Mesenchymal stem cell (in vitro differentiated cells and primary cell): ENCODE data around the gene CHST11.

Experiments
- DNase-seq: peaks from one replicate; pipeline ENCODE4 v3.0.0-alpha.2; 2013
- H2AFZ ChIP-seq: one replicate; pipeline ENCODE4 v1.6.1; 2013; ENCODE audit warnings: low read depth, mild to moderate bottlenecking, control low read depth, inconsistent platforms, low read length, moderate library complexity
- H2AK5ac ChIP-seq: 2 replicates; pipeline ENCODE4 v1.6.1; 2013; ENCODE audit warnings: low read length, moderate library complexity, mild to moderate bottlenecking, inconsistent platforms; ENCODE audit not compliant: severe bottlenecking
- H2BK120ac ChIP-seq: one replicate; pipeline ENCODE4 v1.6.1; 2013; ENCODE audit warnings: low read depth, mild to moderate bottlenecking, inconsistent platforms, low read length, moderate library complexity
- H2BK12ac ChIP-seq, 2 experiments: one replicate each; pipeline ENCODE4 v1.6.1; 2013; ENCODE audit warnings: inconsistent platforms in 2 of 2, low read length in 2 of 2, mild to moderate bottlenecking in 2 of 2, moderate library complexity in 2 of 2, control low read depth in 1 of 2
- H2BK15ac ChIP-seq: one replicate; pipeline ENCODE4 v1.6.1; 2013; ENCODE audit warnings: mild to moderate bottlenecking, low read depth, inconsistent platforms; ENCODE audit not compliant: poor library complexity, severe bottlenecking
- H2BK5ac ChIP-seq: 2 replicates; pipeline ENCODE4 v1.6.1; 2013; ENCODE audit warnings: low read depth, mild to moderate bottlenecking, low read length, control low read depth, inconsistent platforms; ENCODE audit not compliant: poor library complexity, severe bottlenecking
- H3K14ac ChIP-seq, 2 experiments: one replicate each; pipeline ENCODE4 v1.6.1; 2013; ENCODE audit warnings: inconsistent platforms in 2 of 2, low read length in 2 of 2, control low read depth in 1 of 2, mild to moderate bottlenecking in 1 of 2, moderate library complexity in 1 of 2
- H3K18ac ChIP-seq, 2 experiments: one replicate each; pipeline ENCODE4 v1.6.1; 2013; ENCODE audit warnings: inconsistent platforms in 2 of 2, low read length in 2 of 2, control low read depth in 1 of 2, low read depth in 1 of 2, mild to moderate bottlenecking in 1 of 2
- H3K23ac ChIP-seq, 2 experiments: one replicate each; pipeline ENCODE4 v1.6.1; 2013; ENCODE audit warnings: inconsistent platforms in 2 of 2, low read length in 2 of 2, mild to moderate bottlenecking in 2 of 2, moderate library complexity in 2 of 2, control low read depth in 1 of 2
- H3K27ac ChIP-seq: 2 replicates; pipeline ENCODE4 v1.5.1; 2013; ENCODE audit warnings: mild to moderate bottlenecking, moderate library complexity, low read length, control low read depth, inconsistent platforms; ENCODE audit not compliant: poor library complexity, severe bottlenecking
- H3K27me3 ChIP-seq, 2 experiments: 2 replicates each; pipeline versions ENCODE4 v1.6.1 to v1.7.0; 2013; ENCODE audit warnings: low read length in 2 of 2, mild to moderate bottlenecking in 2 of 2, moderate library complexity in 2 of 2, control low read depth in 1 of 2, inconsistent platforms in 1 of 2; ENCODE audit not compliant: control insufficient read depth in 1 of 2, insufficient read depth in 1 of 2
- H3K36me3 ChIP-seq, 2 experiments: 2 replicates each; pipeline versions ENCODE4 v1.6.1 to v1.7.0; 2013; ENCODE audit warnings: low read length in 2 of 2, control low read depth in 1 of 2, inconsistent platforms in 1 of 2, low read depth in 1 of 2, mild to moderate bottlenecking in 1 of 2; ENCODE audit not compliant: insufficient read depth in 2 of 2, control insufficient read depth in 1 of 2
- H3K4ac ChIP-seq, 2 experiments: one replicate each; pipeline ENCODE4 v1.6.1; 2013; ENCODE audit warnings: inconsistent platforms in 2 of 2, low read length in 2 of 2, mild to moderate bottlenecking in 2 of 2, moderate library complexity in 2 of 2, control low read depth in 1 of 2, low read depth in 1 of 2
- H3K4me1 ChIP-seq: 2 replicates; pipeline ENCODE4 v1.6.1; 2013; ENCODE audit warnings: low read depth, low read length, control low read depth; ENCODE audit not compliant: control insufficient read depth, insufficient read depth
- H3K4me2 ChIP-seq: 2 replicates; pipeline ENCODE4 v1.6.1; 2013; ENCODE audit warnings: low read length, mild to moderate bottlenecking, inconsistent platforms; ENCODE audit not compliant: poor library complexity, severe bottlenecking
- H3K4me3 ChIP-seq, 2 experiments: 2 replicates each; pipeline versions ENCODE4 v1.5.1 to v1.7.0; 2013; ENCODE audit warnings: low read length in 2 of 2, mild to moderate bottlenecking in 2 of 2, control low read depth in 1 of 2, low read depth in 1 of 2; ENCODE audit not compliant: insufficient read depth in 1 of 2
- H3K79me1 ChIP-seq: replicated peaks from 2 replicates; pipeline ENCODE4 v1.6.1; 2013; ENCODE audit warnings: mild to moderate bottlenecking, control low read depth, low read length, inconsistent platforms; ENCODE audit not compliant: poor library complexity, severe bottlenecking
- H3K9ac ChIP-seq: 2 replicates; pipeline ENCODE4 v1.7.0; 2013; ENCODE audit warnings: mild to moderate bottlenecking, low read length, moderate library complexity
- H3K9me3 ChIP-seq: 2 replicates; pipeline ENCODE4 v1.7.0; 2013; ENCODE audit warnings: mild to moderate bottlenecking, low read length; ENCODE audit not compliant: control insufficient read depth
- H4K8ac ChIP-seq: one replicate; pipeline ENCODE4 v1.6.1; 2013; ENCODE audit warnings: inconsistent platforms, mild to moderate bottlenecking, low read length, moderate library complexity
- H4K91ac ChIP-seq: one replicate; pipeline ENCODE4 v1.6.1; 2013; ENCODE audit warnings: mild to moderate bottlenecking, low read length, inconsistent platforms
- WGBS: methylation state at CpG from one replicate; pipeline ENCODE4 v1.1.7; 2013; ENCODE audit warnings: mixed read lengths; 5-methylcytosine and 5-hydroxymethylcytosine counted together

The CHST11 gene

GRCh38 chr12:104736307-104736706, 279.6 kb downstream of the CHST11 start:
- H2AFZ ChIP-seq = no peak overlapping the region
- H4K8ac ChIP-seq = no peak overlapping the region
- no peak overlapping the region for H2BK12ac ChIP-seq
- H3K9me3 ChIP-seq = no peaks in the 10 kb centered on the region
- H3K27me3 ChIP-seq = peaks cover 0 to 22% of the 10 kb centered on the region in 2 experiments
- no peak overlapping the region for H3K18ac ChIP-seq
- H3K27ac ChIP-seq = no peak overlapping the region
- peak overlapping the region; percentile 39 for H3K9ac ChIP-seq
- no peak overlapping the region for H3K23ac ChIP-seq
- H3K14ac ChIP-seq = no peak overlapping the region
- peaks cover 10% of the 10 kb centered on the region for H3K4me1 ChIP-seq
- H3K36me3 ChIP-seq = no peaks in the 10 kb centered on the region
- no peak overlapping the region for H4K91ac ChIP-seq
- no peak overlapping the region for H3K4ac ChIP-seq
- H3K4me2 ChIP-seq = no peak overlapping the region
- H3K4me3 ChIP-seq = peak overlapping the region in 1 of 2 experiments; percentile 16
- no peak overlapping the region for H2BK5ac ChIP-seq
- no peak overlapping the region for H2BK120ac ChIP-seq
- no peak overlapping the region for H2BK15ac ChIP-seq
- 82% methylated on average over 6 of the region's 6 CpGs for WGBS
- H2AK5ac ChIP-seq = no peak overlapping the region
- peak; percentile 16 for DNase-seq
- H3K79me1 ChIP-seq = no peaks in the 10 kb centered on the region

GRCh38 chr12:104737113-104737512, 280.4 kb downstream of the CHST11 start:
- Histone ChIP-seq H4K8ac (no peak overlapping the region), H2BK120ac (no peak overlapping the region), H3K27ac (no peak overlapping the region), H2AFZ (no peak overlapping the region), H3K4me1 (peaks cover 10% of the 10 kb centered on the region), H3K18ac (no peak overlapping the region), H2BK12ac (peak overlapping the region in 1 of 2 experiments; percentile 15), H3K79me1 (no peaks in the 10 kb centered on the region), H3K27me3 (peaks cover 0 to 17% of the 10 kb centered on the region in 2 experiments), H3K9me3 (no peaks in the 10 kb centered on the region), H2BK15ac (no peak overlapping the region), H3K9ac (no peak overlapping the region), H2AK5ac (no peak overlapping the region), H4K91ac (no peak overlapping the region), H3K4me2 (no peak overlapping the region), H3K36me3 (no peaks in the 10 kb centered on the region), H2BK5ac (no peak overlapping the region), H3K4ac (no peak overlapping the region), H3K4me3 (no peak overlapping the region), H3K14ac (no peak overlapping the region), H3K23ac (no peak overlapping the region)
- WGBS = 98% methylated on average over 7 of the region's 7 CpGs
- DNase-seq = no peak

- H3K9me3 ChIP-seq = no peaks in the 10 kb centered on the region
- peaks cover 10% of the 10 kb centered on the region for H3K4me1 ChIP-seq
- H2BK12ac ChIP-seq = no peak overlapping the region
- H3K18ac ChIP-seq = peak overlapping the region in 1 of 2 experiments; percentile 27
- H3K9ac ChIP-seq = no peak overlapping the region
- no peaks in the 10 kb centered on the region for H3K36me3 ChIP-seq
- no peak overlapping the region for H4K91ac ChIP-seq
- H3K4me2 ChIP-seq = no peak overlapping the region
- no peak overlapping the region for H3K4me3 ChIP-seq
- WGBS = 85% methylated on average over 13 of the region's 13 CpGs
- H3K4ac ChIP-seq = no peak overlapping the region
- no peak overlapping the region for H3K14ac ChIP-seq
- no peak overlapping the region for H2BK5ac ChIP-seq
- no peak for DNase-seq
- H2AFZ ChIP-seq = no peak overlapping the region
- H3K27me3 ChIP-seq = peaks cover 0 to 17% of the 10 kb centered on the region in 2 experiments
- H2BK120ac ChIP-seq = no peak overlapping the region
- H3K79me1 ChIP-seq = no peaks in the 10 kb centered on the region
- no peak overlapping the region for H2AK5ac ChIP-seq
- H3K23ac ChIP-seq = no peak overlapping the region
- no peak overlapping the region for H3K27ac ChIP-seq
- H2BK15ac ChIP-seq = no peak overlapping the region
- H4K8ac ChIP-seq = no peak overlapping the region
Observed at GRCh38 chr12:104737791-104738301, 281.1 kb downstream of the CHST11 start.

- Histone ChIP-seq H3K23ac (no peak overlapping the region), H2BK12ac (no peak overlapping the region), H2AFZ (no peak overlapping the region), H2BK15ac (no peak overlapping the region), H3K36me3 (no peaks in the 10 kb centered on the region), H3K14ac (no peak overlapping the region), H2BK120ac (no peak overlapping the region), H3K27ac (no peak overlapping the region), H3K9me3 (no peaks in the 10 kb centered on the region), H4K8ac (no peak overlapping the region), H3K4ac (no peak overlapping the region), H3K9ac (no peak overlapping the region), H4K91ac (no peak overlapping the region), H3K4me1 (peaks cover 10% of the 10 kb centered on the region), H3K4me2 (no peak overlapping the region), H3K4me3 (no peak overlapping the region), H2BK5ac (no peak overlapping the region), H3K79me1 (no peaks in the 10 kb centered on the region), H3K18ac (no peak overlapping the region), H3K27me3 (peaks cover 0 to 17% of the 10 kb centered on the region in 2 experiments), H2AK5ac (no peak overlapping the region)
- no peak for DNase-seq
- WGBS = 90% methylated on average over 6 of the region's 8 CpGs
Observed at GRCh38 chr12:104738331-104738730, 281.6 kb downstream of the CHST11 start.
